NCI-H446 treated with DMSO at 0.1 percent for 48 hours (cell line): ENCODE data around the gene ROR1.

Experiments used
- DNase-seq: peaks from one replicate; lab custom pipeline; 2025; lab: John Stamatoyannopoulos, UW

The ROR1 gene

DNA sequence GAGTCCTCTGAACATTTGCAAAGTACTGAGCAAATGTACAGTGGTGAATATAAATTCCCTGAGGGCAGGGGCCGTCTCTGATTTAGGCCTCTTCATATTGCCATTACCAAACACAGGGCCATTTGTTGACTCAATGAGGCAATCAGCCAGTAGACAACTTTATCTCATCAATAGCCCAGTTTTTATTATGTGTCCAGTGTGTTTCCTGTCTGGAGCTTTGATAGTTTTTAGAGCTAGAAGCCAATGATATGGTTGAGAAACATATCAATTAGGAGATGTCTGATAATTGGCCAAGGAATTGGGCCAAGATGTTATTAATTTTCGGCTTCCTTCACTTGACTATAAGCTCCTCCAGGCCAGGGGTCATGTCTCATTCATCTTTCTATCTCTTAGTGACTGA lies 163.0 kb downstream of the ROR1 start:
- no peak for DNase-seq

- no peak for DNase-seq
These were observed 163.7 kb downstream of the ROR1 start for GRCh38 chr1:63937461-63938022.

DNA sequence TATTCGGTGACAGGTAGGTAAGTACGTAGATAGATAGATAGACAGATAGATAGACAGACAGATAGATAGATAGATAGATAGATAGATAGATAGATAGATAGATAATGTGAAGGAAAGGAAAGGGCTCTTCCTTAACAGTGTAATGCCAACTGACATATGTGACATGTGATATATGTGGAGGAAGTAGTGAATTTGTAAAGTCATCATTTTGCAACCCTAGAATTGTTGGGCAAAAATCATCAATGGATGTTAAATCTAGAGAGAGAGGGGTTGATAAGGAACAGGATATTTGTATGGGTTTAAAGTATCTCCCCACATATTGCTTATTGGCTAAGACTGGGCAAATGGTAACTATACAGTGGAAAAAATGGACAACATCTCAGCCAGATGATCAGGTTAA lies 166.6 kb downstream of the ROR1 start:
- no peak for DNase-seq

DNA sequence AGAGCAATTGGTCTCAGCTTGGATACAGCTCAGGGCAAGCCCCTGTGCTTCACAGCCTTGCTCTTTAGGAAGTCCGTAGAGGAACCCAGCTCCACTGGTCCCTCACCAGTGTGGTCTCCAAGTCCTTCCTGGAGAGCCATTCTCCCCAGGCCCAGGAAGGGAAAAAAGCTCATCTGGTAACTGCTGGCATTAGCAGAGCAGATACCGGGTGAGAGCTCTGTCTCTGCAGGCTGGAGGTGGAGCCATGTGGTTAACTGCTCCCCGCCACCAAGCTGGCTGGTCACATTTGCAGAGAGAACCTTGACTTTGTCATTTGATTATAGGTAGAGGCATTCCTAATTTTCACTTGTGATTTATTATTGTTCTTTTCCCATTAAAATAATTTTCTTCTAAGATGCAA lies 169.6 kb downstream of the ROR1 start:
- no peak for DNase-seq

DNA sequence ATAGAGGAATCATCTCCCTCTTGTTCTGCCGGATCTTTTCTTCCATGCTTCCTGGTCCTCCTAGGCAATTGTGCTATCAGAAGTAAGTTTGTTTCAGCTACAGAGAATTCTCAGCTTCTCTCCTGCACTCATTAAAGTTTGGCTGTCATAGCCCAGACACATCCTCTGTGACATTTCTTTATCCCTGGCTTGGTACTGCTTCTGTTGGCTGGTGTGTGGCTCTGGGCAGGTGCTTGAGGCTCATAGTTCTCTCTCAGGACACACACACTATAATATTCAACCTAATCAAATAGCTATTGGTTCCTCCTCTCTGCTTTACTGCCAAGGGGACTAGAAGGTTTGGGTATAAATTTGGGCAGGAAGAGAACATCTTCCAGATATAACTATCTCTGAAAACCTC lies 172.1 kb downstream of the ROR1 start:
- no peak for DNase-seq

DNA sequence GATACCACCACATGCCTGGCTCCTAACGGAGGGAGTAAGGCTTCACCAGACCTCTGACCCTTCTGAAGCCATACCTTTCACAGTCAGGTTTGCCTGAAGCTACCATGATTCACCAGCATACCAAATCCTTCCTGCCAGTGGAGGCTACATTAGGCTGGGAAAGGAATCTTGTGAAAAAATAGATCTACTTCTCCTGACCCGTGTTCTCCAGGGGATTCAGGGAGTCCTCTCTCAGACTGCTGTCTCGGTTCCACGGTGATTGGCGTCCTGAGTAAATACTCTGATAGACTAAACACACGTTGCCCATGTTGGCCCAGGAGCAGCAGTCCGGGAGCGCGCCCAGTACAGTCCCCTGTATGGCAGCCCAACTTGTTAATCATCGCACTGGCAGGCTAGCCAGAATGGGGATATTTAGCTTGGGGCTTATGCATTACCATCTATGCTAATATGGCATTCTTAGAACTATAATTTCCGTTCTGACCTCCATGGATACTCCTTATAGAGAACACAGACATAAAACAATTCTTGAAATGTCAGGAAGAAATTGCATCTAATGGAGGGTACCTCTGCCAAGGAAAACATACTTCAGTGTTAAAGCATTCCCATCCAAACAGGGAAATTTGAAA lies 173.2 kb downstream of the ROR1 start:
- DNase-seq, result peak; percentile 66

DNA sequence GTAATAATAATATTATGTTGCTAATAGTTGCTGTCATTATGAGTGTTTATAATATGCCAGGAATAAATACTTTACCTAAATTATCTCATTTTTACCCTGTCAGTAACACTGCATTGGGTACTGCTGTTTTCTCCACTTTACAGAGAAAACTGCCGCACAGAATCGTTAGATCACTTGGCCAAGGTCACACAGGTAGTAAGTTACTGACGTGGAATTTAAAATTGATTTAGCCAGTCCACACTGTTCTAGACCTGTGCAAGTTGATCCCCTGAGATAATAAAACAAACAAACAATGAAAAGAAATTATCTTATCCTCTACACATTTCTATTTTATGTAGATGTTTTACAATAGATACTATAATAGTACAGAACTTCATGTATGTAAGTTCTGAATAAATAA lies 174.1 kb downstream of the ROR1 start:
- no peak for DNase-seq

GRCh38 chr1:63950023-63950422 lies 176.2 kb downstream of the ROR1 start:
- no peak for DNase-seq

DNA sequence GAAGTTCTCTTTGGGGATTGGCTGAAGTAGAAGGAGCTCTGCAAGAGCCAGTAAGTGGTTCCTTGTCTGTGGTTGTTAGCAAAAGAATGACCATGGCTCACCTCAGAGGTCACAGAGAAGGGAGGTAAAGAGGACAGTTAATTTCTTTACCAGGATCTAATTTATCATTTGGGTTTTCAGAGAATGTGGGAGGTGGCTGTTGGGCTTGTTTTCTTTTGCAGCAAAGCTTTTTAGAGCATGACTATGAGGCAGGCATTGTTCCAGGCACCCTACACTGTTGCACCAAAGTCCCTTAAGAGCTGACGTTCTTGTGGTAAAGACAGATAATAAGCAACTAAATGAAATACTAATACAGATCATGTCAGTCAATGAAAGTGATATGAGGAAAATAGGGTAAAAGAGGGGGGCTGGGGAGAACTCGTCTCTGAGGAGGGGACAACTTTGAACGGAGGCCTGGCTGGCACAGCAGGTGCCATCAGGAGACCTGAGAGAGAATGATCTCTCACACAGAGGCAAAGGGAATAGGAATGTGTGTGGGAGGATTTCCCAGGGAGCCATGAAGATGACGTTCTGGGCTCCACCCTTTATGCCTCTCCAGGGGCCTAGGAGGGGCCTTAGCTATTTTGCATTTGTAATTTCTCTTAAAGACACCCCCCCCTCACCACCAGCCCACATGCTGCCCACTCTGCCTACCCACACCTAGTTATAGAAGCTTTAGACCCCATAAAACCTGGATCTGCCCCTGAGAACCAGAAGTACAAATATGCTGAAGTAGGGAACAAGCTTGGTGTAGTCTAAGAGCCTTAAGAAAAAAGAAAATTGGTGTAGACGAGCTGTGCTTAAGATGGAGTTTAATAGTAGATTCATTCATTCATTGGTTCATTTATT lies 177.5 kb downstream of the ROR1 start:
- DNase-seq, result no peak

DNA sequence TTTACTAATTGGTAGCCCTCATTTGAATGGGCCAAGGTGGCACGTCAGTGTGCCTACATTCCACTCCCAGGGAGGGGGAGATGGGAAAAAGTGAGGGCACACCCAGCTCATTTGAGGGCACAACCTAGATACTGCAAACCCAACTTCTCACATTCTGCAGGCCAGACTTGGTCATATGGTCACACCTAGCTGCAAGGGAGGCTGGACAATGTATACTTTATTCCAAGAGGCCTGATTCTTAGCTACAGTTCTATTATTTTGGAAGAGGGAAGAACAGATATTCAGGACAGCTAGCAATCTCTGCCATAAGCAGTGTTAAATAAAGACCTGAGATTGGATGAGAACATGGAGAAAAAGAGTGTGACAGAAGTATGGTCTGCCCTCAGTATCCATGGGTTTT lies 180.4 kb downstream of the ROR1 start:
- no peak for DNase-seq

- DNase-seq, result no peak
These were observed 181.7 kb downstream of the ROR1 start for GRCh38 chr1:63955370-63956145.

DNA sequence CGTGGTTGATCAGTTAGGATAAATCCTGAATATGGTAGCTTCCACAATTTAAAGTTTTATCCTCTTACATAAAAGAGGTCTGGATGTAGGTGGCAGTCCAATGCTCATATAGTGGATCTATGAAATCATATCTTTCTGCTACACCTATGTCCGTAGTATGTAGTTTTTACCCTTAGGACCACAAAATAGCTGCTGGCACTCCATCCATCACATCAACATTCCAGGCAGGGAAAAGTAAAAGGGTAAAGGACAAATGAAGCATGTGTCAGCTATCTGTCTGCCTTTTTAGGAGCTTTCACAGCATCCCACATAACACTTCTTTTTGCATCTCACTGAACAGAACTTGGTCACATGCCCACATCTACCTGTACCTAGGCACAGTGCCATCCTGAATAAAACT lies 184.7 kb downstream of the ROR1 start:
- no peak for DNase-seq

GRCh38 chr1:63960326-63960725 lies 186.5 kb downstream of the ROR1 start:
- no peak for DNase-seq

- no peak for DNase-seq
These were observed 192.2 kb downstream of the ROR1 start for GRCh38 chr1:63966016-63966415.

GRCh38 chr1:63967901-63968300 lies 194.1 kb downstream of the ROR1 start:
- no peak for DNase-seq

DNA sequence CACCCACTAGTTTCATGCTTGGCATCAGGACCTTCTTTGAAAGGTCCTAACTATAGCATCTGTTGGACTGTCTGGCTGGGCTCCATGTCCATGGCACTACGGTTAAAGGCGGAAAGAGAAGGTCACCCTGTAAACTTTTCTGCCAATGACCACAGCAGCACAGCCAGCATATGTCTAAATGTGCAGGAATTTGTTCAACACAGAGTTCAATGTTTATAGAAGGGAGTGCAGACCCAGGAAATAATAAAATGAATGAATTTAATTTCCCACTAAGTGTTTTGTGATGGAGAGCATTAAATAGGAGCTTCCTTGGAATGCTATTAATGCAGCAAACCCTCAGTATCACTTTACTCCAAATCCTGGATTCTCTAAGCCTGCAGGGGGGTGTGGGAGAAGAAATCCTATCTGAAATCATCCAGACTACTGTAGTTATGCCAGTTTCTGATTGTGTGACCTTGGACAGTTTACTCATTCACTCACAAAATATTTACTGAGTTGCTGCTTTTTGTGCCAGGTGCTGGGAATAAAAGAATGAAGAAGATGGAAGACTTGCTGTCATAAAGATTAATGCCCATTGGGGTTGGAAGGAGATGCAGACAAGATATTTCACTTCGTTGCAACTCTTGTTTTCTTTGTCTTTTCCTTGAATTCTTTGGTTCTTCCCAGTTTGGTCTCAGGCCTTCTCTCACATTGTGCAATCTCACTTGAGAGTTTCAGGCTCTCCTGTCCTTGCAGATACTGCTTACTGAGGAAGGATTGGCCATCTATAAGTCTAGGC lies 195.0 kb downstream of the ROR1 start:
- no peak for DNase-seq

GRCh38 chr1:63969441-63969901 lies 195.7 kb downstream of the ROR1 start:
- DNase-seq, result no peak

DNA sequence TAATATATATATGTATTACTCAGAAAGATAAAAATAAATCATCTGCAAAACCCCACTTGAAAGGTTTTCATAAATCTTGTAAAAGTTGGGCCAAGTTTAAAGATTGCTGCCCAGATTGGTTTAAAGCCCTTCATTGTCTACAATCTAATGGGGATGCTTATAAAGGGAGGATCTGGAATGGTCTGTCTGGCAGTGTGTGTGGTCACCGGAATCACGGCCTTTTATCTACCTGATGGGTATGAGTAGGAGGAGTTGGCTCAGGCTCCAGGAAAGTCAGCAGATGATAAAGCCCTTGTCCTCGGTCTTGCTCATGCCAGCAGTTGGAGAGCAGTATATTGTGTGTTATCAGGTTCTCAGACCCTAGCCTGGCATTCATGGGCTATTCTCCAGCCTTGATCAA lies 197.7 kb downstream of the ROR1 start:
- no peak for DNase-seq

GRCh38 chr1:63973005-63973419 lies 199.2 kb downstream of the ROR1 start:
- no peak for DNase-seq

DNA sequence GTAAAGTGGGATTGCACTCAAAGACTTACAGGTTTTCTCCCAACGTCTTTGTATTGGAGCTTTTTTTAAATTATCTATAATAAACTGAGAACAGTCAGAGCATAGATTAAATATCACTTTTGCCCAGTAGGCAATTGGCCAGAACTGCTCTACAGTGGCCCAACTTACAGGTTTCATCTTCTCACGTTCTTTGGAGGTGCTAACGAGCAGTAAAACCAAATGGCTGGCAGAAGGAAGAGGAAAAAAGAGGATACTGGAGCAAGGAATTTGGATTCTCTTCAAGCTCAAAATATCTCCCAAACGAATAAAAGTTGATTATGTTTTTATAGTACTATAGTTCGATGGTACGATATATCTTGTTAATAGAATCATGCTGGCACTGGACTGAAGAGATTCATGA lies 201.1 kb downstream of the ROR1 start:
- DNase-seq, result peak; percentile 58

- peak; percentile 90 for DNase-seq
These were observed 201.7 kb downstream of the ROR1 start for GRCh38 chr1:63975481-63975880.

DNA sequence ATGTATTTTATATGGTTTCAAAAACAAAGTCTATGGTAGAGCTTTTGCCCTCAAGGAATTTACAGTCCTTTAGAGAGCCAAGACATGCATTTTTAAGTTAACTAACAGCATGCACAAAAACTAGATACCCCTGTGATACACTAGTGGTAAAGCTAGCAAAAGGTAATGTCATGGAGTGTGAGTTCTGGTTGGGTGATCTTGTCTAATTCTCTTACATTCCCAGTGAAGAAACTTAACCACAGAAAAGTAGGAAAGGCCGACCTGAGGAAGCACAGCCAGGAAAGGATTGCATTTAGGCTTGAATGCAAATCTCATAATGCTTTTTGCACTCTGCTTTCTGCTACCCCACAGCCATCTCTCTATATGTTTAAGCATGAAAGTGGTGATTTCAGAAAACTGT lies 202.2 kb downstream of the ROR1 start:
- DNase-seq, result no peak
